Keratinocyte (primary cell): ENCODE measurements around the gene ZBP1. TPM values are rescaled to one million over a fixed set of nuclear protein-coding genes. Genes with fewer than 3 reads are reported as not detected.

Experiments used
- DNase-seq: peaks from one replicate; pipeline ENCODE4 v3.0.0-alpha.2; 2011; ENCODE audit warnings: low read depth, missing footprints, low spot score
- FAIRE-seq: peaks from 2 replicates; lab custom pipeline; 2011; peaks lifted over from hg19 to GRCh38; lab: Jason Lieb, UNC
- H2AFZ ChIP-seq: 2 replicates; pipeline ENCODE4 v1.6.0; 2012; ENCODE audit warnings: low read length, control low read depth, inconsistent platforms; ENCODE audit not compliant: control insufficient read depth
- H3K27ac ChIP-seq: 2 replicates; pipeline ENCODE4 v1.5.1; 2011; ENCODE audit warnings: low read length; ENCODE audit not compliant: control insufficient read depth, insufficient read depth
- H3K27me3 ChIP-seq: 3 replicates; pipeline ENCODE4 v1.6.0; 2011; ENCODE audit warnings: low read length; ENCODE audit not compliant: control insufficient read depth, insufficient read depth; ENCODE audit errors: extremely low read depth
- H3K36me3 ChIP-seq, 2 experiments: 2 replicates in 1 of 2; 3 replicates in 1 of 2; pipeline ENCODE4 v1.5.1; 2011; ENCODE audit warnings: low read length in 2 of 2, mild to moderate bottlenecking in 1 of 2; ENCODE audit not compliant: control insufficient read depth in 2 of 2, insufficient read depth in 2 of 2; ENCODE audit errors: extremely low read depth in 1 of 2
- H3K4me1 ChIP-seq: 3 replicates; pipeline ENCODE4 v1.5.1; 2011; ENCODE audit warnings: low read length; ENCODE audit not compliant: control insufficient read depth, insufficient read depth; ENCODE audit errors: extremely low read depth
- H3K4me2 ChIP-seq: 3 replicates; pipeline ENCODE4 v1.6.0; 2011; ENCODE audit warnings: low read depth, low read length; ENCODE audit not compliant: control insufficient read depth, insufficient read depth; ENCODE audit errors: extremely low read depth
- H3K4me3 ChIP-seq, 3 experiments: fragments of 200-600 bp in 1 of 3; sonication (generic) in 1 of 3; 2 replicates in 2 of 3; 3 replicates in 1 of 3; pipeline ENCODE4 v1.5.1; 2011 to 2016; ENCODE audit warnings: low read length in 3 of 3, mild to moderate bottlenecking in 3 of 3, control low read depth in 2 of 3, inconsistent platforms in 1 of 3, low read depth in 1 of 3, mixed read lengths in 1 of 3, mixed run types in 1 of 3, moderate library complexity in 1 of 3; ENCODE audit not compliant: control insufficient read depth in 2 of 3, insufficient read depth in 2 of 3; ENCODE audit errors: extremely low read depth in 1 of 3
- H3K79me2 ChIP-seq: 2 replicates; pipeline ENCODE4 v1.6.0; 2012; ENCODE audit warnings: low read length; ENCODE audit not compliant: control insufficient read depth, insufficient read depth
- H3K9ac ChIP-seq: 3 replicates; pipeline ENCODE4 v1.6.0; 2011; ENCODE audit warnings: low read length; ENCODE audit not compliant: control insufficient read depth, insufficient read depth; ENCODE audit errors: extremely low read depth
- H3K9me1 ChIP-seq: 3 replicates; pipeline ENCODE4 v1.6.0; 2011; ENCODE audit warnings: low read length; ENCODE audit not compliant: control insufficient read depth, insufficient read depth; ENCODE audit errors: extremely low read depth
- H3K9me3 ChIP-seq: 2 replicates; pipeline ENCODE4 v1.5.1; 2012; ENCODE audit warnings: low read depth, low read length; ENCODE audit not compliant: control insufficient read depth
- H4K20me1 ChIP-seq: 3 replicates; pipeline ENCODE4 v1.6.0; 2011; ENCODE audit warnings: low read length; ENCODE audit not compliant: control insufficient read depth, insufficient read depth; ENCODE audit errors: extremely low read depth
- EZH2 ChIP-seq: IDR thresholded peaks from one replicate; pipeline ENCODE4 v1.6.1; 2012; ENCODE audit warnings: inconsistent platforms, mild to moderate bottlenecking, low read length, moderate library complexity
- dilution Hi-C: fragments of 300-500 bp; cut with MboI; formaldehyde crosslinking; loops from one replicate; pipeline ENCODE4 v1.7.0; 2020; ENCODE audit warnings: low sequenced_read_pairs; ENCODE audit not compliant: extremely low pct_ligation_motif_present
- polyA minus RNA-seq, 3 experiments: library from RNA; depleted of rRNA, polyadenylated mRNA; stranded (reverse); fragments of >200 nt; gene quantifications; 1 replicate in 1 of 3; 2 replicates in 1 of 3; 3 replicates in 1 of 3; pipeline ENCODE4 v1.2.3, GENCODE V29; 2011
- polyA plus RNA-seq, 5 experiments: library from polyadenylated mRNA; depleted of rRNA in 3 of 5; stranded (reverse) in 3 of 5; stranded (forward) in 1 of 5; unstranded in 1 of 5; fragments of >200 nt; gene quantifications; 1 replicate in 1 of 5; 2 replicates in 3 of 5; 3 replicates in 1 of 5; pipeline versions ENCODE4 v1.2.1 to v1.2.3, GENCODE V29; 2011 to 2012; ENCODE audit warnings: missing spikeins in 2 of 5, low read depth in 1 of 5, low replicate concordance in 1 of 5
- TF ChIP-seq, protein P1 (sequence below), 3 experiments: IDR thresholded peaks in 1 of 3; conservative IDR thresholded peaks in 1 of 3; optimal IDR thresholded peaks in 1 of 3; 2 replicates in 2 of 3; 3 replicates in 1 of 3; pipeline versions ENCODE3 to v1.5.1; 2011; ENCODE audit warnings: low read length in 3 of 3, mild to moderate bottlenecking in 3 of 3, moderate library complexity in 2 of 3, control low read depth in 1 of 3, inconsistent platforms in 1 of 3; ENCODE audit not compliant: insufficient read depth in 2 of 3; ENCODE audit errors: extremely low read depth in 1 of 3

ZBP1 gene, protein sequence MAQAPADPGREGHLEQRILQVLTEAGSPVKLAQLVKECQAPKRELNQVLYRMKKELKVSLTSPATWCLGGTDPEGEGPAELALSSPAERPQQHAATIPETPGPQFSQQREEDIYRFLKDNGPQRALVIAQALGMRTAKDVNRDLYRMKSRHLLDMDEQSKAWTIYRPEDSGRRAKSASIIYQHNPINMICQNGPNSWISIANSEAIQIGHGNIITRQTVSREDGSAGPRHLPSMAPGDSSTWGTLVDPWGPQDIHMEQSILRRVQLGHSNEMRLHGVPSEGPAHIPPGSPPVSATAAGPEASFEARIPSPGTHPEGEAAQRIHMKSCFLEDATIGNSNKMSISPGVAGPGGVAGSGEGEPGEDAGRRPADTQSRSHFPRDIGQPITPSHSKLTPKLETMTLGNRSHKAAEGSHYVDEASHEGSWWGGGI
- polyA plus RNA-seq (0.08 TPM in 1 of 3 replicates, not detected in the others), polyA minus RNA-seq (not detected in 3 replicates)
- not detected for polyA plus RNA-seq (2011; ENCODE audit: low read depth)
- not detected in 2 replicates for polyA plus RNA-seq (2011; cell fraction: cytosol; rRNA removed)
- polyA plus RNA-seq (2011; cell fraction: nucleus; rRNA removed), result 0.14 and 0.20 TPM in 2 replicates
- polyA plus RNA-seq (2012; ENCODE audit: low replicate concordance), result not detected in 2 replicates
- polyA minus RNA-seq (2011; cell fraction: cytosol; rRNA and poly(A)+ RNA removed), result not detected
- polyA minus RNA-seq (2011; cell fraction: nucleus; rRNA and poly(A)+ RNA removed), result 0.16 TPM in 1 of 2 replicates, not detected in the other

DNA sequence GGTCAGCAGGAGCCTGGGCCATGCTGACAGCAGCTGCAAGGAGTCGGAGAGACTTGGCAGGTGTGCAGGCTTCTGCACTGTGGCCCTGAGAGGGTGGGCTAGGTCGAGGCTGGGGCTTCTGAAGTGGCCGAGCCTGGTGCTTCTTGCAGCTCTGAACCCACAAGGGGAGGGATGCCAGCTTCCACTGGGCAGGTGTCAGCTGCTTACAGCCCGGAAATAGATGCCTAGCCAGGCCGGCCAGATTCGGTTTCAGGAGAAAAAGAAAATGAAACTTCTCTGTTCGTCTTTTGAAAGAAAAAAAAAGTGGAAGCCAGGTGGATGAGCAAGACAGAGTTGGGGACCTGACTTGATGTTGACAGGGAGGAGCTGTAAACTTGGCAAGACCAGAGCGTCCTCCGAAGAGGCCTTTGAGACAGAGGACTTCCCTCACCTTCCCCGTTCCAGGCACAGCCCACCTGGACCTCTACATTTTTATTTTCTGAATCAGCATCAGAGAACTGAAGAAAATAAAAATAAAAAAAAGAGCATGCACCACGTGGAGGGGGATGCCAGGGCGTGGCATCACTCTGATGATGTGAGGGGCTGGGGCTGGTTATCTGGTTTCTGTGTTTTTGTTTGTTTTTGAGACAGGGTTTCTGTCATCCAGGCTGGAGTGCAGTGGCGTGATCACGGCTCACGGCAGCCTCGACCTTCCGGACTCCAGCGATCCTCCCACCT, at the start of gene ZBP1:
Gene ZBP1, minus strand, starts transcription at position 153 of the 717 bp plus-strand sequence. Its CDS starts 131 bp downstream, at position 22.
- DNase-seq (no peak), FAIRE-seq (no peak)
- Histone ChIP-seq H3K9ac (no peak within 1 kb of the TSS), H3K4me1 (peaks cover 32% of the 10 kb centered on the region), H3K4me3 (no peak within 1 kb of the TSS), H3K27me3 (peaks cover 21% of the 10 kb centered on the region), H2AFZ (no peak within 1 kb of the TSS), H3K9me3 (peaks cover 2% of the 10 kb centered on the region), H3K27ac (no peak within 1 kb of the TSS), H4K20me1 (peaks cover 2% of the 10 kb centered on the region), H3K9me1 (no peaks in the 10 kb centered on the region), H3K4me2 (no peak within 1 kb of the TSS), H3K36me3 (no peaks in the 10 kb centered on the region), H3K79me2 (no peaks in the 10 kb centered on the region)
- TF ChIP-seq, protein P1, sequence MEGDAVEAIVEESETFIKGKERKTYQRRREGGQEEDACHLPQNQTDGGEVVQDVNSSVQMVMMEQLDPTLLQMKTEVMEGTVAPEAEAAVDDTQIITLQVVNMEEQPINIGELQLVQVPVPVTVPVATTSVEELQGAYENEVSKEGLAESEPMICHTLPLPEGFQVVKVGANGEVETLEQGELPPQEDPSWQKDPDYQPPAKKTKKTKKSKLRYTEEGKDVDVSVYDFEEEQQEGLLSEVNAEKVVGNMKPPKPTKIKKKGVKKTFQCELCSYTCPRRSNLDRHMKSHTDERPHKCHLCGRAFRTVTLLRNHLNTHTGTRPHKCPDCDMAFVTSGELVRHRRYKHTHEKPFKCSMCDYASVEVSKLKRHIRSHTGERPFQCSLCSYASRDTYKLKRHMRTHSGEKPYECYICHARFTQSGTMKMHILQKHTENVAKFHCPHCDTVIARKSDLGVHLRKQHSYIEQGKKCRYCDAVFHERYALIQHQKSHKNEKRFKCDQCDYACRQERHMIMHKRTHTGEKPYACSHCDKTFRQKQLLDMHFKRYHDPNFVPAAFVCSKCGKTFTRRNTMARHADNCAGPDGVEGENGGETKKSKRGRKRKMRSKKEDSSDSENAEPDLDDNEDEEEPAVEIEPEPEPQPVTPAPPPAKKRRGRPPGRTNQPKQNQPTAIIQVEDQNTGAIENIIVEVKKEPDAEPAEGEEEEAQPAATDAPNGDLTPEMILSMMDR (optimal IDR thresholded peaks at IDR 0.05 in 1 of 3, IDR thresholded peaks at IDR 0.05 in 1 of 3, conservative IDR thresholded peaks at IDR 0.05 in 1 of 3; ENCODE audit: extremely low read depth in 1 of 3, insufficient read depth in 2 of 3, low read length in 3 of 3), result no peak
- no peak for TF ChIP-seq EZH2
- dilution Hi-C loops, result loop anchor here (25.0 kb wide), 1 partner anchor 567 kb away; no protein-coding TSS in a partner anchor

DNA sequence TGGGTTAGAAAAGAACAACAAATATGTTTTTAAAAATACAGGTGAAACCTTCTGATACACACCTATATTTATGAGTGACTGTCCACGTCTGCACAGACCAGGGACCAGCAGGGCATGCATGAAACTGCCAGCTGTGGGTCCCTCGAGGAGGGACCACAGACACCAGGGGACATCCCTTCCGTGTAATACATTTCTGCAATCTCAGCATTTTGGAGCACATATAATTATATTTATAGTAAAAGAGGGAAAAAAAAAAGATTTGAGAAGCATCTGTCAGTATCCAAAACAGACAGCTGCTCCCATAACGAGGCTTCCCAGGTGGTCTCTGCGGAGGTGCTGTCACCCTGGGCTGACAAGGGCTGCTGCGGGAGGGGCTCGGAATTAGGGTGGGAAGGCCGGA, 49.4 kb upstream of the ZBP1 start:
- Histone ChIP-seq H3K27ac (no peak overlapping the region), H3K4me1 (peaks cover 13% of the 10 kb centered on the region), H3K79me2 (peaks cover 98% of the 10 kb centered on the region), H3K4me2 (no peak overlapping the region), H3K4me3 (no peak overlapping the region), H3K9me3 (no peaks in the 10 kb centered on the region), H2AFZ (no peak overlapping the region), H4K20me1 (peaks cover 83% of the 10 kb centered on the region), H3K9me1 (peaks cover 7% of the 10 kb centered on the region), H3K36me3 (peaks cover 22 to 30% of the 10 kb centered on the region in 2 experiments), H3K27me3 (no peaks in the 10 kb centered on the region), H3K9ac (no peak overlapping the region)
- DNase-seq, result no peak
- TF ChIP-seq EZH2, result no peak
- TF ChIP-seq, protein P1 (optimal IDR thresholded peaks at IDR 0.05 in 1 of 3, IDR thresholded peaks at IDR 0.05 in 1 of 3, conservative IDR thresholded peaks at IDR 0.05 in 1 of 3; ENCODE audit: extremely low read depth in 1 of 3, insufficient read depth in 2 of 3, low read length in 3 of 3), result no peak
- dilution Hi-C loops, result no loop called here
- no peak for FAIRE-seq
